Measurements from ENCODE around the gene HSPA13. TPM values are rescaled to one million over a fixed set of nuclear protein-coding genes. Genes with fewer than 3 reads are reported as not detected.

The HSPA13 gene
- total and polyA plus RNA-seq, 10 donors, result 3.4 to 37.1 (median 22.5) TPM

GRCh38 chr21:14405962-14406361 lies 23.0 kb upstream of the HSPA13 start:
- Histone ChIP-seq H3K36me3 (no peaks in the 10 kb centered on the region), H3K27me3 (replicated peaks in 1 of 7) (no peaks in the 10 kb centered on the region), H3K4me1 (no peaks in the 10 kb centered on the region), H3K4me3 (no peak overlapping the region), H3K27ac (no peak overlapping the region), H3K9me3 (peaks cover 0 to 7% (median 0%) of the 10 kb centered on the region in 8 donors)
- DNase-seq, result no peak
- TF ChIP-seq CTCF (IDR thresholded peaks at IDR 0.05 in 8 of 11, conservative IDR thresholded peaks at IDR 0.05 in 3 of 11), result no peak
- no peak for TF ChIP-seq POLR2AphosphoS5 (IDR thresholded peaks at IDR 0.05)
- TF ChIP-seq POLR2A (IDR thresholded peaks at IDR 0.05), result no peak
- intact Hi-C loops (cut with DNase I; ENCODE audit: low total_unique reads), result no loop called here
- WGBS, 5 donors, result 17 to 25% (median 17%) methylated on average over 2 of the region's 2 CpGs

GRCh38 chr21:14405225-14405624 lies 22.3 kb upstream of the HSPA13 start:
- H3K4me3 ChIP-seq, result no peak overlapping the region
- 26 to 75% (median 61%) methylated on average over 1 of the region's 1 CpG for WGBS, 5 donors
- intact Hi-C loops (cut with DNase I; ENCODE audit: low total_unique reads), result no loop called here
- H3K27ac ChIP-seq, result no peak overlapping the region
- H3K27me3 ChIP-seq (replicated peaks in 1 of 7), result no peaks in the 10 kb centered on the region
- no peaks in the 10 kb centered on the region for H3K4me1 ChIP-seq
- no peak for DNase-seq
- no peaks in the 10 kb centered on the region for H3K36me3 ChIP-seq
- peaks cover 0 to 7% (median 0%) of the 10 kb centered on the region in 8 donors for H3K9me3 ChIP-seq
- no peak for TF ChIP-seq CTCF (IDR thresholded peaks at IDR 0.05 in 8 of 11, conservative IDR thresholded peaks at IDR 0.05 in 3 of 11)
- no peak for TF ChIP-seq POLR2AphosphoS5 (IDR thresholded peaks at IDR 0.05)
- no peak for TF ChIP-seq POLR2A (IDR thresholded peaks at IDR 0.05)

- intact Hi-C loops (cut with DNase I; ENCODE audit: low total_unique reads), result no loop called here
- H3K36me3 ChIP-seq, result no peaks in the 10 kb centered on the region
- no peaks in the 10 kb centered on the region for H3K4me1 ChIP-seq
- no peak overlapping the region for H3K4me3 ChIP-seq
- H3K9me3 ChIP-seq, result peaks cover 0 to 5% (median 0%) of the 10 kb centered on the region in 8 donors
- no peaks in the 10 kb centered on the region for H3K27me3 ChIP-seq (replicated peaks in 1 of 7)
- DNase-seq, result no peak
- TF ChIP-seq POLR2AphosphoS5 (IDR thresholded peaks at IDR 0.05) (no peak), CTCF (IDR thresholded peaks at IDR 0.05 in 8 of 11, conservative IDR thresholded peaks at IDR 0.05 in 3 of 11) (peak in 9 of 11 experiments; percentile 17 to 58 (median 47)), POLR2A (IDR thresholded peaks at IDR 0.05) (no peak)
- no peak overlapping the region for H3K27ac ChIP-seq
- WGBS, 5 donors, result 46 to 58% (median 51%) methylated on average over 1 of the region's 1 CpG
Observed at GRCh38 chr21:14403681-14404318, 20.9 kb upstream of the HSPA13 start.

- WGBS, 5 donors, result 54 to 73% (median 68%) methylated on average over 1 of the region's 1 CpG
- no peaks in the 10 kb centered on the region for H3K27me3 ChIP-seq (replicated peaks in 1 of 7)
- no peak for DNase-seq
- no peaks in the 10 kb centered on the region for H3K36me3 ChIP-seq
- no peak overlapping the region for H3K27ac ChIP-seq
- no peak overlapping the region for H3K4me3 ChIP-seq
- TF ChIP-seq CTCF (IDR thresholded peaks at IDR 0.05 in 8 of 11, conservative IDR thresholded peaks at IDR 0.05 in 3 of 11) (no peak), POLR2AphosphoS5 (IDR thresholded peaks at IDR 0.05) (no peak), POLR2A (IDR thresholded peaks at IDR 0.05) (no peak)
- no peaks in the 10 kb centered on the region for H3K9me3 ChIP-seq
- intact Hi-C loops (cut with DNase I; ENCODE audit: low total_unique reads), result no loop called here
- no peaks in the 10 kb centered on the region for H3K4me1 ChIP-seq
Observed at GRCh38 chr21:14401217-14401616, 18.3 kb upstream of the HSPA13 start.
